Endothelial cell (in vitro differentiated cells): ENCODE measurements around the gene RGS6. TPM values are rescaled to one million over a fixed set of nuclear protein-coding genes. Genes with fewer than 3 reads are reported as not detected.

Experiments
- DNase-seq: peaks from one replicate; pipeline ENCODE4 v3.0.0; 2021; ENCODE audit warnings: low spot score
- H3K27ac Mint-ChIP-seq: one replicate; pipeline ENCODE4 v1.8.0; 2021; ENCODE audit warnings: mixed read lengths, inconsistent platforms; ENCODE audit not compliant: unreplicated experiment
- H3K27me3 Mint-ChIP-seq: one replicate; pipeline ENCODE4 v1.8.0; 2021; ENCODE audit warnings: mild to moderate bottlenecking, moderate library complexity, mixed read lengths, inconsistent platforms; ENCODE audit not compliant: unreplicated experiment
- H3K36me3 Mint-ChIP-seq: one replicate; pipeline ENCODE4 v1.8.0; 2021; ENCODE audit warnings: mild to moderate bottlenecking, low read depth, mixed read lengths, inconsistent platforms; ENCODE audit not compliant: unreplicated experiment
- H3K4me1 Mint-ChIP-seq: one replicate; pipeline ENCODE4 v1.8.0; 2021; ENCODE audit warnings: mild to moderate bottlenecking, mixed read lengths, inconsistent platforms; ENCODE audit not compliant: unreplicated experiment
- H3K4me3 Mint-ChIP-seq: one replicate; pipeline ENCODE4 v1.8.0; 2021; ENCODE audit warnings: mild to moderate bottlenecking, mixed read lengths, inconsistent platforms; ENCODE audit not compliant: unreplicated experiment
- H3K9me3 Mint-ChIP-seq: one replicate; pipeline ENCODE4 v1.8.0; 2021; ENCODE audit warnings: mixed read lengths, inconsistent platforms; ENCODE audit not compliant: unreplicated experiment
- CTCF ChIP-seq: fragments of 200-600 bp; sonication (generic); IDR thresholded peaks from one replicate; pipeline ENCODE4 v1.5.0; 2021; ENCODE audit warnings: antibody characterized with exemption; ENCODE audit not compliant: unreplicated experiment
- total RNA-seq: library from RNA; stranded (reverse); fragmentation: NEBNext Ultra II Directional; extraction: Animal tissue kit (Norgen Biotek cat#: 25700); gene quantifications from one replicate; pipeline ENCODE4 v1.2.1, GENCODE V29; 2021; ENCODE audit not compliant: unreplicated experiment

Gene RGS6
- total RNA-seq, 1 donor from 2014 or later: 15.7 TPM

DNA sequence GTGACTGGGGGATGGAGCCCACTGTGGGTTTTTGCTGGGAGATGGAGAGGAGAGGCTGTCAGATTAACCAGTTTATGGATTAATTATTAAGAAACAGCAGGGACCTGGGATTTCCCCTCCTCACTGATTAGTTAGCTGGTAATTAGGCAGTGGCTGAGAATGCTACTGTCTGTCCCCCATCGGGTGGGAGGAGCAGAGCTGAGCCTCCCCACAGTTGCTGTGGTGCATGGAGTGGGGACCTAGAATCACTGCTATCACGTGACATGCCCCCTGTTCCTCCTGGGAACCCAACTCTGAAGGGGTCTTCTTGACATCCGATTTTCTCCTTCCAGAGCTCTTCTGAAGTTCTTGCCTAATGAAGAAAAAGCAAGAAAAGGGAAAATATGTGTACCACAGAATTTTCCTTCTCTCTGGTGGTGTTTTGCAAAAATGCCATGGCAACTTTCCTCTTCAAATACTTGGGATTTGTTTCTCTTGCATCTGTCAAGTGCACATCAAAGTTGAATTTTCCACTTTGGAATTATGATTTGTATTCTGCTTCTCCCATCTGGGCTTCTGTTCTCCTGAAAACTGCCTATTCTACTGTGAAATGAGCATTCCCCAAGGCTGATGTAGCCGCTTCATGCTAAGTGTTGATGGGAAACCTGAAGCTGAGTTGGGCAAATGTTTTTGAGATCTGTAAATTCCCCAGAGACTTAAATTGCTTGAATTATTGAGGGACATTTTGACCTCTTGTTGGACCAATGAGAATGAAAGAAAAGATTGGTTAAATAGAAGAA is 264.2 kb downstream of the RGS6 start:
- Mint-ChIP-seq H3K4me1 (no peaks in the 10 kb centered on the region), H3K4me3 (no peak overlapping the region), H3K36me3 (peaks cover 6% of the 10 kb centered on the region)

GRCh38 chr14:72201645-72202044 is 269.4 kb downstream of the RGS6 start:
- Mint-ChIP-seq H3K36me3 (no peaks in the 10 kb centered on the region), H3K4me1 (no peaks in the 10 kb centered on the region), H3K9me3 (no peaks in the 10 kb centered on the region), H3K4me3 (no peak overlapping the region), H3K27me3 (no peaks in the 10 kb centered on the region), H3K27ac (no peak overlapping the region)
- no peak for TF ChIP-seq CTCF
- no peak for DNase-seq

More for the DNA sequence above, 264.2 kb downstream of the RGS6 start:
- TF ChIP-seq CTCF: no peak
- no peak overlapping the region for H3K27ac Mint-ChIP-seq
- H3K27me3 Mint-ChIP-seq: peaks cover 11% of the 10 kb centered on the region
- no peak for DNase-seq
- H3K9me3 Mint-ChIP-seq: no peaks in the 10 kb centered on the region

DNA sequence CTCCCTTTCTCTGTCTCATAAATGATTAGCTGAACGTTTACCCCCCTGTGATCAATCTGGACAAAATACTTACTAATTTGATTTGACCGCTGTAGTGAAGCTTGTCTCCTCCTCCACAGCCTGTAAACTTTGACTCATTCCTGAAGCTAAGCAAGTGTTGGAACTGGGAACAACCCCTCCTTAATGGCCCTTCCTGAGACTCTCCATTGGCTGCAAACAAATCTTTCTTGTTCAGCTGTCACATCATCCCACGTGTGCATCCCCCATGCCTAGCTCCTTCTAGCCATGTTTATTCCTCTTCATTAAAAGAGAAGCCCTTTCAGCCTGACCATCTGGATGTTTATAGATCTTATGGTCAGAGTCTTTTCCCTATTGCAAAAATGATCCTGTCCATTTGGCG is 281.2 kb downstream of the RGS6 start:
- no peak for DNase-seq
- Mint-ChIP-seq H3K36me3 (no peaks in the 10 kb centered on the region), H3K4me1 (no peaks in the 10 kb centered on the region), H3K4me3 (no peak overlapping the region), H3K27ac (no peak overlapping the region), H3K9me3 (no peaks in the 10 kb centered on the region), H3K27me3 (no peaks in the 10 kb centered on the region)
- no peak for TF ChIP-seq CTCF

GRCh38 chr14:72215080-72215479 is 282.9 kb downstream of the RGS6 start:
- no peaks in the 10 kb centered on the region for H3K4me1 Mint-ChIP-seq
- TF ChIP-seq CTCF: no peak
- no peak overlapping the region for H3K27ac Mint-ChIP-seq
- no peaks in the 10 kb centered on the region for H3K27me3 Mint-ChIP-seq
- no peak overlapping the region for H3K4me3 Mint-ChIP-seq
- no peak for DNase-seq
- no peaks in the 10 kb centered on the region for H3K9me3 Mint-ChIP-seq
- H3K36me3 Mint-ChIP-seq: no peaks in the 10 kb centered on the region

DNA sequence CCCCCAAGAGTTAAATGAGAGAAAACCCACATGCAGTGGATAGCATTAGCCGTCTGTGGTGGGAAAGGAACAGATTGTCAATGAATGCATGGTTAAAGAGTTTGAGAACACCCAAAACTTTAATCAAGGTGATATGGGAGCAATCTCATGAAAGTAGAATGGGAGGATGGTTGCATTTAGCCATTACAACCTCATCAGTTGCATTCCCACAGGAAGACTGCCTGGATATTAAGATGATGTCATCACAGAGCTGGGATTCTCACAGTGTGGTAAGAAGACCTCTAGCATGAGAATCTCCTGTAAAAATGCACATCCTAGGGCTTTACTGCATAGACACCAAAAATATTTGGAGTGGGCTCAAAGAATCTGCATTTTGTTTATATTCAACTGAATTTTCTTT is 284.9 kb downstream of the RGS6 start:
- H3K27ac Mint-ChIP-seq: no peak overlapping the region
- no peaks in the 10 kb centered on the region for H3K4me1 Mint-ChIP-seq
- H3K4me3 Mint-ChIP-seq: no peak overlapping the region
- no peaks in the 10 kb centered on the region for H3K36me3 Mint-ChIP-seq
- no peaks in the 10 kb centered on the region for H3K27me3 Mint-ChIP-seq
- TF ChIP-seq CTCF: no peak
- no peaks in the 10 kb centered on the region for H3K9me3 Mint-ChIP-seq
- no peak for DNase-seq
